Type B pancreatic cell (in vitro differentiated cells): ENCODE measurements around the gene SEMA3D. TPM values are rescaled to one million over a fixed set of nuclear protein-coding genes. Genes with fewer than 3 reads are reported as not detected.

Experiments used
- DNase-seq: peaks from one replicate; pipeline ENCODE4 v3.0.0; 2021; ENCODE audit warnings: mixed read lengths; ENCODE audit not compliant: unreplicated experiment; ENCODE audit errors: extremely low spot score
- H3K27ac Mint-ChIP-seq: 2 replicates; pipeline ENCODE4 v1.8.0; 2021; ENCODE audit warnings: mild to moderate bottlenecking, mixed read lengths
- H3K27me3 Mint-ChIP-seq: 2 replicates; pipeline ENCODE4 v1.8.0; 2021; ENCODE audit warnings: mixed read lengths
- H3K36me3 Mint-ChIP-seq: 2 replicates; pipeline ENCODE4 v1.8.0; 2021; ENCODE audit warnings: mixed read lengths
- H3K4me1 Mint-ChIP-seq: one replicate; pipeline ENCODE4 v1.8.0; 2021; ENCODE audit warnings: mixed read lengths; ENCODE audit not compliant: unreplicated experiment
- H3K4me3 Mint-ChIP-seq: 2 replicates; pipeline ENCODE4 v1.8.0; 2021; ENCODE audit warnings: mild to moderate bottlenecking, mixed read lengths
- H3K9me3 Mint-ChIP-seq: 2 replicates; pipeline ENCODE4 v1.8.0; 2021; ENCODE audit warnings: mixed read lengths
- total RNA-seq: library from RNA; stranded (reverse); gene quantifications from 2 replicates; pipeline ENCODE4 v1.2.1, GENCODE V29; 2021; ENCODE audit warnings: low replicate concordance
- TF ChIP-seq, protein P1 (sequence below): fragments of 200-600 bp; sonication (generic); conservative IDR thresholded peaks from 2 replicates; pipeline ENCODE4 v1.5.0; 2021; ENCODE audit warnings: antibody characterized with exemption, mild to moderate bottlenecking

Gene SEMA3D
- total RNA-seq, 1 donor from 2014 or later, result 52.9 TPM

- Mint-ChIP-seq H3K27ac (no peak overlapping the region), H3K9me3 (peaks cover 4% of the 10 kb centered on the region), H3K36me3 (peaks cover 22% of the 10 kb centered on the region), H3K4me3 (no peak overlapping the region), H3K27me3 (no peaks in the 10 kb centered on the region), H3K4me1 (peaks cover 6% of the 10 kb centered on the region)
- TF ChIP-seq, protein P1, sequence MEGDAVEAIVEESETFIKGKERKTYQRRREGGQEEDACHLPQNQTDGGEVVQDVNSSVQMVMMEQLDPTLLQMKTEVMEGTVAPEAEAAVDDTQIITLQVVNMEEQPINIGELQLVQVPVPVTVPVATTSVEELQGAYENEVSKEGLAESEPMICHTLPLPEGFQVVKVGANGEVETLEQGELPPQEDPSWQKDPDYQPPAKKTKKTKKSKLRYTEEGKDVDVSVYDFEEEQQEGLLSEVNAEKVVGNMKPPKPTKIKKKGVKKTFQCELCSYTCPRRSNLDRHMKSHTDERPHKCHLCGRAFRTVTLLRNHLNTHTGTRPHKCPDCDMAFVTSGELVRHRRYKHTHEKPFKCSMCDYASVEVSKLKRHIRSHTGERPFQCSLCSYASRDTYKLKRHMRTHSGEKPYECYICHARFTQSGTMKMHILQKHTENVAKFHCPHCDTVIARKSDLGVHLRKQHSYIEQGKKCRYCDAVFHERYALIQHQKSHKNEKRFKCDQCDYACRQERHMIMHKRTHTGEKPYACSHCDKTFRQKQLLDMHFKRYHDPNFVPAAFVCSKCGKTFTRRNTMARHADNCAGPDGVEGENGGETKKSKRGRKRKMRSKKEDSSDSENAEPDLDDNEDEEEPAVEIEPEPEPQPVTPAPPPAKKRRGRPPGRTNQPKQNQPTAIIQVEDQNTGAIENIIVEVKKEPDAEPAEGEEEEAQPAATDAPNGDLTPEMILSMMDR, result no peak
- no peak for DNase-seq
These were observed 126.2 kb downstream of the SEMA3D start for GRCh38 chr7:85060696-85061095.

DNA sequence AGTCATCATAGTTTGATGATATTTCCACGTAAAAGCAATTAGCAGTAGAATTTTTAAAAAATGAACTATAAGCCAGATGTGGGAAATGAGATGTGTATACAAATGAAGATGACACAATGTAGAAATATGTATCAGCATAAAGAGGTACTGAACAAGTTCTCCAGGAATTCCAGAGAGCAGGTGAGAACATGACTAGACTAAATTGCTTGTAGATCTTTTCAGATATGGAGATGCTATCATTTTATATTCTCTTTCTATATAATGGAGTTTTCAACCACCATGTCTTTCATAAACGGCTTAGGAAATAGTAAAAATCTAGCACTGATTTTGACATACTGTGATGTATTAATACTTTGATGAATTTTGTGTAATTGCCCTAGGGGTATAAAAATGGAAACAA is 130.9 kb downstream of the SEMA3D start:
- H3K27ac Mint-ChIP-seq, result no peak overlapping the region
- H3K4me1 Mint-ChIP-seq, result peaks cover 20% of the 10 kb centered on the region
- no peak for DNase-seq
- no peaks in the 10 kb centered on the region for H3K27me3 Mint-ChIP-seq
- H3K36me3 Mint-ChIP-seq, result peaks cover 13% of the 10 kb centered on the region
- H3K4me3 Mint-ChIP-seq, result no peak overlapping the region
- TF ChIP-seq, protein P1, result no peak
- H3K9me3 Mint-ChIP-seq, result peaks cover 9% of the 10 kb centered on the region

DNA sequence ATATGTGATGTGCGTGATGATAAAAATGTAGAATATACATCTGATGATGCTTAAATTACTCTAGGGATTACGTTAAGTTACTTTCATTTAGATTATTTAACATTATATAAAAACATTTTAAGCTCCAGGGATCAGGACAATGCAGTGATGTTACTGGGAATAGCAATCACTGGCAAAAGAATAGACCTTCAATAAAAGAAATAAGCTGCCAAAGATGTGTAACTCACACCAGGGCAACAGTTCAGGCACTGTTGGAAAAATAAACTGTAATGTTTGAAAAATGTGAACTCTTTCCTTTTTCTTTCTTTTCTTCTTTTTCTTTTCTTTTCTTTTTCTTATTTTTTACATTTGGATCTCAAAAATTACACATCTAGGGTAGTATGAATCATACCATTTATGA is 131.7 kb downstream of the SEMA3D start:
- no peak for DNase-seq
- Mint-ChIP-seq H3K4me1 (peaks cover 20% of the 10 kb centered on the region), H3K27ac (no peak overlapping the region), H3K4me3 (no peak overlapping the region), H3K9me3 (peaks cover 6% of the 10 kb centered on the region), H3K27me3 (no peaks in the 10 kb centered on the region), H3K36me3 (peaks cover 9% of the 10 kb centered on the region)
- TF ChIP-seq, protein P1, result no peak

DNA sequence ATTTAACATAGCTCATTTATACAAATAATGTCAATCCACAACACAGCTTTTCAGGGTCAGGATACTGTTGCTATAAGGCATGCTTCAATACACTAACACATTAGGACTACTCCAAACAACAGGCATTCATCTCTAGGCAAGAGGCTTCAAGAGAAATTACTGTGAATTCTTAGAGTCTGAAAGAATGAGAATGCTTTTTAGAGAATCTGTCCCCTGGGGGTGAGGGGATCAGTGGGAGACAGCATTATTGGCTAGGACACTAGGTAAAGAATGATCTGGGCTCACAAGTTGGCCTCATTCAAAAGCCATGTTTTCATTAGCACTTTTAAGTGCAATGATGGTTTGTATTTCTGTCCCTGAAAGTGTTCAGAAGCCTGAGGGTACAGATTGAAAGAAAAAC is 132.6 kb downstream of the SEMA3D start:
- Mint-ChIP-seq H3K36me3 (peaks cover 5% of the 10 kb centered on the region), H3K9me3 (peaks cover 6% of the 10 kb centered on the region), H3K4me3 (no peak overlapping the region), H3K27me3 (no peaks in the 10 kb centered on the region), H3K4me1 (peaks cover 26% of the 10 kb centered on the region), H3K27ac (no peak overlapping the region)
- TF ChIP-seq, protein P1, result no peak
- no peak for DNase-seq

- no peak for DNase-seq
- peaks cover 32% of the 10 kb centered on the region for H3K4me1 Mint-ChIP-seq
- no peak overlapping the region for H3K27ac Mint-ChIP-seq
- peaks cover 6% of the 10 kb centered on the region for H3K9me3 Mint-ChIP-seq
- no peaks in the 10 kb centered on the region for H3K27me3 Mint-ChIP-seq
- H3K36me3 Mint-ChIP-seq, result peaks cover 5% of the 10 kb centered on the region
- TF ChIP-seq, protein P1, result no peak
- H3K4me3 Mint-ChIP-seq, result no peak overlapping the region
These were observed 134.0 kb downstream of the SEMA3D start for GRCh38 chr7:85052894-85053293.
